HepG2 (cell line): ENCODE data around the gene SLC23A2. TPM values are rescaled to one million over a fixed set of nuclear protein-coding genes. Genes with fewer than 3 reads are reported as not detected.
A peak's percentile ranks its signal among the peaks of the same experiment; 100 is the strongest.

Experiments used
- ATAC-seq: fragments of 200-7000 bp; cut with Tn5 transposase; 3 replicates; pipeline ENCODE4 v1.9.1; 2020; ENCODE audit warnings: mild to moderate bottlenecking, moderate library complexity
- BruUV-seq: library from RNA; stranded (reverse); fragments of 400-500 nt; replicated peaks from 2 replicates; lab custom pipeline; 2021; lab: Mats Ljungman, UMichigan
- CTCF ChIA-PET: fragments of 300-600 bp; formaldehyde crosslinking; extraction: SDS; loops from one replicate; lab custom pipeline; 2021; ENCODE audit warnings: low total read pairs, inconsistent platforms, low intra/inter-chr PET ratio; lab: Yijun Ruan, JAX
- POLR2A ChIA-PET: fragments of 350-600 bp; sonication (Branson Sonifier 250); formaldehyde crosslinking; loops from one replicate; lab custom pipeline; 2020; ENCODE audit warnings: antibody characterized with exemption, inconsistent platforms; lab: Yijun Ruan, JAX
- DNase-seq: peaks from one replicate; pipeline ENCODE4 v3.0.0-alpha.2; 2015; ENCODE audit warnings: low spot score
- FAIRE-seq: peaks from 3 replicates; lab custom pipeline; 2011; peaks lifted over from hg19 to GRCh38; lab: Jason Lieb, UNC
- H2AFZ ChIP-seq: one replicate; pipeline ENCODE4 v1.6.1; 2011; ENCODE audit warnings: low read length, inconsistent platforms
- H3K27ac ChIP-seq: fragments of 300-600 bp; 3 replicates; pipeline ENCODE4 v1.8.0; 2011; ENCODE audit warnings: mixed run types, mild to moderate bottlenecking, mixed read lengths, low read length, inconsistent platforms; ENCODE audit not compliant: insufficient read depth; ENCODE audit errors: extremely low read length
- H3K27me3 ChIP-seq, 2 experiments: fragments of 200-600 bp in 1 of 2; 2 replicates in 1 of 2; 3 replicates in 1 of 2; pipeline versions ENCODE4 v1.6.0 to v1.8.0; 2011; ENCODE audit warnings: low read length in 2 of 2, mild to moderate bottlenecking in 2 of 2, moderate library complexity in 2 of 2, inconsistent platforms in 1 of 2; ENCODE audit not compliant: insufficient read depth in 2 of 2, control insufficient read depth in 1 of 2
- H3K36me3 ChIP-seq, 2 experiments: fragments of 200-600 bp in 1 of 2; replicated peaks in 1 of 2; 2 replicates in 1 of 2; 3 replicates in 1 of 2; pipeline versions ENCODE4 v1.5.1 to v1.8.0; 2011; ENCODE audit warnings: low read length in 2 of 2, inconsistent platforms in 1 of 2; ENCODE audit not compliant: insufficient read depth in 2 of 2, control insufficient read depth in 1 of 2
- H3K4me1 ChIP-seq: 2 replicates; pipeline ENCODE4 v1.5.1; 2012; ENCODE audit warnings: low read length, inconsistent platforms; ENCODE audit not compliant: insufficient read depth
- H3K4me2 ChIP-seq: 2 replicates; pipeline ENCODE4 v1.6.0; 2011; ENCODE audit warnings: low read depth, low read length, inconsistent platforms
- H3K4me3 ChIP-seq, 3 experiments: fragments of 200-600 bp in 1 of 3; sonication (generic), shearing (Covaris generic) in 1 of 3; replicated peaks in 1 of 3; 2 replicates each; pipeline ENCODE4 v1.5.1; 2011 to 2016; ENCODE audit warnings: low read length in 3 of 3, inconsistent platforms in 2 of 3, low read depth in 2 of 3, mild to moderate bottlenecking in 2 of 3, control low read depth in 1 of 3, mixed read lengths in 1 of 3; ENCODE audit not compliant: insufficient read depth in 1 of 3
- H3K79me2 ChIP-seq: one replicate; pipeline ENCODE4 v1.6.1; 2011; ENCODE audit warnings: low read length, inconsistent platforms; ENCODE audit not compliant: insufficient read depth
- H3K9ac ChIP-seq: 2 replicates; pipeline ENCODE4 v1.6.0; 2011; ENCODE audit warnings: mild to moderate bottlenecking, low read depth, low read length, inconsistent platforms; ENCODE audit not compliant: insufficient read depth
- H3K9me3 ChIP-seq: 2 replicates; pipeline ENCODE4 v1.5.1; 2012; ENCODE audit warnings: mild to moderate bottlenecking, low read length
- H4K20me1 ChIP-seq: 2 replicates; pipeline ENCODE4 v1.6.0; 2011; ENCODE audit warnings: inconsistent platforms, mild to moderate bottlenecking, low read length, moderate library complexity; ENCODE audit not compliant: insufficient read depth
- FOXK1 ChIP-seq: sonication (generic); formaldehyde crosslinking; IDR thresholded peaks from 2 replicates; pipeline ENCODE4 v1.4.0; 2020; ENCODE audit warnings: low read depth, missing genetic modification reagents, borderline replicate concordance
- POLR2G ChIP-seq: fragments of 200-400 bp; formaldehyde crosslinking; IDR thresholded peaks from 2 replicates; pipeline ENCODE4 v1.6.1; 2018; ENCODE audit warnings: mild to moderate bottlenecking, low read depth, low read length, moderate library complexity
- SNAPC4 ChIP-seq: sonication (generic); formaldehyde crosslinking; IDR thresholded peaks from 2 replicates; pipeline ENCODE4 v1.4.0; 2020; ENCODE audit warnings: mild to moderate bottlenecking, missing genetic modification reagents
- SOX5 ChIP-seq: IDR thresholded peaks from 2 replicates; pipeline ENCODE4 v1.6.1; 2016; ENCODE audit warnings: borderline replicate concordance
- SUZ12 ChIP-seq: fragments of 150-350 bp; IDR thresholded peaks from 2 replicates; pipeline ENCODE4 v1.6.1; 2014; ENCODE audit warnings: low read depth, low read length
- ZMYM4 ChIP-seq: sonication (generic); formaldehyde crosslinking; IDR thresholded peaks from 2 replicates; pipeline ENCODE4 v1.8.1; 2023; ENCODE audit warnings: mild to moderate bottlenecking, missing genetic modification reagents
- ZNF260 ChIP-seq: sonication (generic); formaldehyde crosslinking; IDR thresholded peaks from 2 replicates; pipeline ENCODE4 v1.4.0; 2020; ENCODE audit warnings: missing genetic modification reagents, low read depth, mild to moderate bottlenecking, borderline replicate concordance
- ZNF670 ChIP-seq: sonication (generic); formaldehyde crosslinking; IDR thresholded peaks from 2 replicates; pipeline ENCODE4 v1.8.0; 2022; ENCODE audit warnings: mild to moderate bottlenecking, missing genetic modification reagents, borderline replicate concordance
- WGBS: methylation state at CpG from one replicate; pipeline ENCODE4 v1.1.6; 2017; ENCODE audit warnings: low lambda C conversion rate; 5-methylcytosine and 5-hydroxymethylcytosine counted together
- in situ Hi-C: cut with HindIII; loops from 2 replicates; pipeline ENCODE4 v1.10.0; 2017; ENCODE audit warnings: low pct_unique_long_range_greater_than_20kb; ENCODE audit not compliant: extremely low pct_ligation_motif_present
- intact Hi-C: fragments of 100-400 bp; cut with micrococcal nuclease; formaldehyde crosslinking; loops from one replicate; pipeline ENCODE4 v1.10.0; 2022; ENCODE audit not compliant: unreplicated experiment
- polyA plus RNA-seq, 8 experiments: library from polyadenylated mRNA; depleted of rRNA in 3 of 8; stranded (reverse) in 7 of 8; unstranded in 1 of 8; fragments of >200 nt; fragmentation: Illumina TruSeq in 4 of 8; extraction: Trizol in 4 of 8; gene quantifications; 2 replicates each; pipeline versions ENCODE4 v1.2.1 to v1.2.3, GENCODE V29; 2011 to 2016; ENCODE audit warnings: low read depth in 4 of 8, missing spikeins in 1 of 8, mixed read lengths in 1 of 8; ENCODE audit not compliant: insufficient read depth in 1 of 8
- total RNA-seq, 5 experiments: library from RNA; depleted of rRNA; stranded (reverse); fragments of >200 nt; fragmentation: Illumina TruSeq; extraction: Trizol; gene quantifications; 2 replicates each; pipeline ENCODE4 v1.2.3, GENCODE V29; 2016; ENCODE audit warnings: low read depth in 1 of 5
- TF ChIP-seq, protein P1 (sequence below): sonication (generic); formaldehyde crosslinking; IDR thresholded peaks from 2 replicates; pipeline ENCODE4 v1.4.0; 2020; ENCODE audit warnings: mild to moderate bottlenecking, low read depth, missing genetic modification reagents
- TF ChIP-seq, protein P2 (sequence below): sonication (generic); formaldehyde crosslinking; IDR thresholded peaks from 2 replicates; pipeline ENCODE4 v1.9.0; 2021; ENCODE audit warnings: missing genetic modification reagents, mild to moderate bottlenecking, borderline replicate concordance
- TF ChIP-seq, protein P3 (sequence below): sonication (generic); formaldehyde crosslinking; IDR thresholded peaks from 2 replicates; pipeline ENCODE4 v1.8.1; 2023; ENCODE audit warnings: missing genetic modification reagents, inconsistent platforms, borderline replicate concordance

The SLC23A2 gene
- total and polyA plus RNA-seq, 2 of the 13 experiments (the other 11 are each of a cell fraction or from before 2014, with no cell fraction given), result 42.2 to 51.2 TPM

DNA sequence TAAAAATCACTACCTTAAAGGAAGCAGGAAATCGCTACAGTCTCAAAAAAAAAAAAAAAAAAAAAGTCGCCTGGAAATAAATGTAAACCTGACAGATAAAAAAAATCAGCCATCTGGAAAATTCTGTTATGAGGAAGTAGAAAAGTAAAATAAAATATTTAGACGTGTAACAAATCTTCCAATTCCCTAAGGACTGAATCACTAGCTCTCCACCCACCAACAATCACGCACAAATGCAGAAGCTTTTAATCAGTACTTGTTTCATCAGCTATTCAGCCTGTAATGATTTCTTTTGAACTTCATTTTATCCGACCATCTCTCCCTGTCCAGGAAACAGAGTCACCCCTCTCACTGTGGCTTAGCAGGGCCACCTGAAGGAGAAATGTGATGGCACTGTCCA lies 59.0 kb downstream of the SLC23A2 start:
- in situ Hi-C loops (no loop called here), intact Hi-C loops (no loop called here)
- Histone ChIP-seq H4K20me1 (peaks cover 4% of the 10 kb centered on the region; the same call in 1 of the 2 replicates), H3K36me3 (peaks cover 5 to 11% of the 10 kb centered on the region in 2 experiments), H3K9me3 (no peaks in the 10 kb centered on the region), H3K27ac (no peak overlapping the region), H3K4me3 (no peak overlapping the region), H3K27me3 (no peaks in the 10 kb centered on the region), H3K4me2 (no peak overlapping the region), H3K9ac (no peak overlapping the region), H3K4me1 (peaks cover 15% of the 10 kb centered on the region), H2AFZ (no peak overlapping the region), H3K79me2 (peaks cover 30% of the 10 kb centered on the region)
- POLR2A ChIA-PET, result no interaction called here
- no peak for FAIRE-seq
- no peak for ATAC-seq
- DNase-seq, result no peak
- CTCF ChIA-PET, result no interaction called here
- BruUV-seq, result TSS peak; percentile 17
- 96% methylated on average over 5 of the region's 5 CpGs for WGBS
- TF ChIP-seq POLR2G (no peak), SOX5 (CRISPR knock-in tag) (no peak), ZMYM4 (CRISPR knock-in tag) (no peak), ZNF260 (CRISPR knock-in tag) (no peak), SNAPC4 (CRISPR knock-in tag) (no peak), ZNF670 (no peak), SUZ12 (no peak), FOXK1 (no peak)
- TF ChIP-seq, protein P1, sequence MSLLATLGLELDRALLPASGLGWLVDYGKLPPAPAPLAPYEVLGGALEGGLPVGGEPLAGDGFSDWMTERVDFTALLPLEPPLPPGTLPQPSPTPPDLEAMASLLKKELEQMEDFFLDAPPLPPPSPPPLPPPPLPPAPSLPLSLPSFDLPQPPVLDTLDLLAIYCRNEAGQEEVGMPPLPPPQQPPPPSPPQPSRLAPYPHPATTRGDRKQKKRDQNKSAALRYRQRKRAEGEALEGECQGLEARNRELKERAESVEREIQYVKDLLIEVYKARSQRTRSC (CRISPR knock-in tag), result no peak
- TF ChIP-seq, protein P2, sequence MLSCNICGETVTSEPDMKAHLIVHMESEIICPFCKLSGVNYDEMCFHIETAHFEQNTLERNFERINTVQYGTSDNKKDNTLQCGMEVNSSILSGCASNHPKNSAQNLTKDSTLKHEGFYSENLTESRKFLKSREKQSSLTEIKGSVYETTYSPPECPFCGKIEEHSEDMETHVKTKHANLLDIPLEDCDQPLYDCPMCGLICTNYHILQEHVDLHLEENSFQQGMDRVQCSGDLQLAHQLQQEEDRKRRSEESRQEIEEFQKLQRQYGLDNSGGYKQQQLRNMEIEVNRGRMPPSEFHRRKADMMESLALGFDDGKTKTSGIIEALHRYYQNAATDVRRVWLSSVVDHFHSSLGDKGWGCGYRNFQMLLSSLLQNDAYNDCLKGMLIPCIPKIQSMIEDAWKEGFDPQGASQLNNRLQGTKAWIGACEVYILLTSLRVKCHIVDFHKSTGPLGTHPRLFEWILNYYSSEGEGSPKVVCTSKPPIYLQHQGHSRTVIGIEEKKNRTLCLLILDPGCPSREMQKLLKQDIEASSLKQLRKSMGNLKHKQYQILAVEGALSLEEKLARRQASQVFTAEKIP, result no peak
- TF ChIP-seq, protein P3, sequence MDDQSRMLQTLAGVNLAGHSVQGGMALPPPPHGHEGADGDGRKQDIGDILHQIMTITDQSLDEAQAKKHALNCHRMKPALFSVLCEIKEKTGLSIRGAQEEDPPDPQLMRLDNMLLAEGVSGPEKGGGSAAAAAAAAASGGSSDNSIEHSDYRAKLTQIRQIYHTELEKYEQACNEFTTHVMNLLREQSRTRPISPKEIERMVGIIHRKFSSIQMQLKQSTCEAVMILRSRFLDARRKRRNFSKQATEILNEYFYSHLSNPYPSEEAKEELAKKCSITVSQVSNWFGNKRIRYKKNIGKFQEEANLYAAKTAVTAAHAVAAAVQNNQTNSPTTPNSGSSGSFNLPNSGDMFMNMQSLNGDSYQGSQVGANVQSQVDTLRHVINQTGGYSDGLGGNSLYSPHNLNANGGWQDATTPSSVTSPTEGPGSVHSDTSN, result no peak
